HCT116 (cell line): ENCODE data around the gene IDUA. TPM values are rescaled to one million over a fixed set of nuclear protein-coding genes. Genes with fewer than 3 reads are reported as not detected.

Experiments
- ATAC-seq: fragments of 200-7000 bp; cut with Tn5 transposase; 2 replicates; pipeline ENCODE4 v1.9.1; 2020; ENCODE audit warnings: mild to moderate bottlenecking, moderate library complexity
- BruUV-seq: library from RNA; stranded (reverse); fragments of 400-500 nt; replicated peaks from 2 replicates; lab custom pipeline; 2021; lab: Mats Ljungman, UMichigan
- CTCF ChIA-PET: fragments of 300-600 bp; sonication (Branson Sonifier 250); formaldehyde crosslinking; loops from one replicate; lab custom pipeline; 2021; ENCODE audit warnings: antibody characterized with exemption; lab: Charles Lee
- POLR2A ChIA-PET: fragments of 300-600, 350-600 bp; sonication (Branson Sonifier 250); formaldehyde crosslinking; loops from one replicate; lab custom pipeline; 2021; ENCODE audit warnings: antibody characterized with exemption; lab: Charles Lee
- RAD21 ChIA-PET, 2 experiments: fragments of 300-600 bp; sonication (Branson Sonifier 250); formaldehyde crosslinking; loops; one replicate each; lab custom pipeline; 2023; ENCODE audit warnings: low total read pairs in 2 of 2; ENCODE audit not compliant: uncharacterized antibody in 2 of 2, unreplicated experiment in 2 of 2, low non-redundant PET in 1 of 2; lab: Charles Lee
- DNase-seq: peaks from one replicate; pipeline ENCODE4 v3.0.0-alpha.2; 2010; ENCODE audit warnings: low read depth, low spot score
- H2AFZ ChIP-seq: fragments of 200-600 bp; shearing (Covaris generic), sonication (generic); 2 replicates; pipeline ENCODE4 v1.6.1; 2017; ENCODE audit warnings: low read depth, mixed run types, mixed read lengths, antibody characterized with exemption, low read length; ENCODE audit not compliant: poor library complexity, severe bottlenecking
- H3K27ac ChIP-seq: 2 replicates; pipeline ENCODE4 v1.5.1; 2012; ENCODE audit warnings: low read depth, low read length
- H3K27me3 ChIP-seq: fragments of 200-600 bp; sonication (generic); 2 replicates; pipeline ENCODE4 v1.6.1; 2016; ENCODE audit warnings: mixed run types, low read length, mixed read lengths; ENCODE audit not compliant: insufficient read depth
- H3K36me3 ChIP-seq, 2 experiments: fragments of 200-500 bp in 1 of 2; fragments of 200-600 bp in 1 of 2; sonication (Bioruptor generic) in 1 of 2; sonication (generic) in 1 of 2; 2 replicates each; pipeline versions ENCODE4 v1.5.1 to v1.6.1; 2014 to 2016; ENCODE audit warnings: low read length in 2 of 2, inconsistent platforms in 1 of 2, mixed read lengths in 1 of 2, mixed run types in 1 of 2; ENCODE audit not compliant: insufficient read depth in 2 of 2, control insufficient read depth in 1 of 2
- H3K4me1 ChIP-seq, 2 experiments: fragments of 200-600 bp in 1 of 2; sonication (generic) in 1 of 2; 2 replicates each; pipeline versions ENCODE4 v1.5.1 to v1.6.1; 2012 to 2017; ENCODE audit warnings: low read length in 2 of 2, inconsistent platforms in 1 of 2, mild to moderate bottlenecking in 1 of 2, mixed read lengths in 1 of 2, mixed run types in 1 of 2, moderate library complexity in 1 of 2; ENCODE audit not compliant: insufficient read depth in 2 of 2, control insufficient read depth in 1 of 2
- H3K4me2 ChIP-seq: fragments of 200-600 bp; sonication (generic); 2 replicates; pipeline ENCODE4 v1.6.1; 2017; ENCODE audit warnings: mixed run types, low read length, mixed read lengths
- H3K4me3 ChIP-seq, 2 experiments: fragments of 200-600 bp in 1 of 2; sonication (generic) in 1 of 2; replicated peaks in 1 of 2; 2 replicates each; pipeline ENCODE4 v1.5.1; 2011 to 2016; ENCODE audit warnings: low read length in 2 of 2, control low read depth in 1 of 2, low read depth in 1 of 2, mild to moderate bottlenecking in 1 of 2, mixed read lengths in 1 of 2, mixed run types in 1 of 2
- H3K79me2 ChIP-seq: fragments of 200-600 bp; sonication (generic); 2 replicates; pipeline ENCODE4 v1.6.1; 2017; ENCODE audit warnings: mild to moderate bottlenecking, mixed run types, low read length, moderate library complexity, mixed read lengths; ENCODE audit not compliant: insufficient read depth
- H3K9ac ChIP-seq: fragments of 200-600 bp; sonication (generic); 2 replicates; pipeline ENCODE4 v1.6.1; 2016; ENCODE audit warnings: low read length, mixed read lengths
- H3K9me2 ChIP-seq: fragments of 200-600 bp; sonication (generic), shearing (Covaris generic); 2 replicates; pipeline ENCODE4 v1.6.1; 2017; ENCODE audit warnings: mixed run types, mild to moderate bottlenecking, moderate library complexity; ENCODE audit not compliant: insufficient read depth
- H3K9me3 ChIP-seq, 2 experiments: fragments of 200-500 bp in 1 of 2; fragments of 200-600 bp in 1 of 2; sonication (Bioruptor generic) in 1 of 2; sonication (generic) in 1 of 2; 2 replicates each; pipeline ENCODE4 v1.6.1; 2014 to 2017; ENCODE audit warnings: low read length in 2 of 2, mixed read lengths in 2 of 2, inconsistent platforms in 1 of 2, low read depth in 1 of 2, mild to moderate bottlenecking in 1 of 2, mixed run types in 1 of 2, moderate library complexity in 1 of 2; ENCODE audit not compliant: control insufficient read depth in 1 of 2, insufficient read depth in 1 of 2
- H4K20me1 ChIP-seq: fragments of 200-600 bp; sonication (generic), shearing (Covaris generic); 2 replicates; pipeline ENCODE4 v1.6.1; 2017; ENCODE audit warnings: mixed run types, mild to moderate bottlenecking, moderate library complexity; ENCODE audit not compliant: insufficient read depth
- CBX3 ChIP-seq: IDR thresholded peaks from 2 replicates; pipeline ENCODE4 v1.6.1; 2012; ENCODE audit warnings: low read depth
- CEBPB ChIP-seq: IDR thresholded peaks from 2 replicates; pipeline ENCODE4 v1.6.1; 2012; ENCODE audit warnings: low read depth
- EGR1 ChIP-seq: IDR thresholded peaks from 2 replicates; pipeline ENCODE4 v1.6.1; 2012; ENCODE audit warnings: low read depth
- ELF1 ChIP-seq: IDR thresholded peaks from 2 replicates; pipeline ENCODE4 v1.6.1; 2012; ENCODE audit warnings: low read depth, borderline replicate concordance
- EZH2 ChIP-seq: fragments of 200-600 bp; sonication (generic); IDR thresholded peaks from 2 replicates; pipeline ENCODE4 v1.6.1; 2017; ENCODE audit warnings: antibody characterized with exemption, mixed run types
- EZH2phosphoT487 ChIP-seq: fragments of 200-600 bp; IDR thresholded peaks from 2 replicates; pipeline ENCODE4 v1.6.1; 2018; ENCODE audit warnings: antibody characterized with exemption, borderline replicate concordance
- FOSL1 ChIP-seq: IDR thresholded peaks from 2 replicates; pipeline ENCODE4 v1.6.1; 2012; ENCODE audit warnings: low read depth
- JUND ChIP-seq: IDR thresholded peaks from 2 replicates; pipeline ENCODE4 v1.6.1; 2012
- POLR2A ChIP-seq: IDR thresholded peaks from 2 replicates; pipeline ENCODE4 v1.7.0; 2011; ENCODE audit warnings: borderline replicate concordance; ENCODE audit not compliant: insufficient read depth, insufficient read length; ENCODE audit errors: extremely low read depth
- POLR2AphosphoS5 ChIP-seq: IDR thresholded peaks from 2 replicates; pipeline ENCODE4 v1.6.1; 2011; ENCODE audit warnings: mild to moderate bottlenecking, low read depth, low read length, moderate library complexity
- SIN3A ChIP-seq: IDR thresholded peaks from 2 replicates; pipeline ENCODE4 v1.6.1; 2012; ENCODE audit warnings: low read depth
- SP1 ChIP-seq: IDR thresholded peaks from 2 replicates; pipeline ENCODE4 v1.6.1; 2012; ENCODE audit warnings: low read depth
- SRF ChIP-seq: IDR thresholded peaks from 2 replicates; pipeline ENCODE4 v1.6.1; 2012; ENCODE audit warnings: low read depth
- TCF7L2 ChIP-seq: IDR thresholded peaks from 2 replicates; pipeline ENCODE4 v1.7.0; 2011; ENCODE audit warnings: borderline replicate concordance, inconsistent platforms; ENCODE audit not compliant: insufficient read depth, insufficient read length; ENCODE audit errors: extremely low read depth
- YY1 ChIP-seq: IDR thresholded peaks from 2 replicates; pipeline ENCODE4 v1.6.1; 2011; ENCODE audit warnings: low read length, low read depth, moderate library complexity, mild to moderate bottlenecking; ENCODE audit not compliant: insufficient replicate concordance; ENCODE audit errors: extremely low read depth
- ZFX ChIP-seq: fragments of 450-650 bp; IDR thresholded peaks from 2 replicates; pipeline ENCODE4 v1.6.1; 2017
- intact Hi-C: fragments of 100-400 bp; cut with micrococcal nuclease; formaldehyde crosslinking; loops from 2 replicates; pipeline ENCODE4 v1.10.0; 2022
- total RNA-seq: library from RNA; stranded (reverse); gene quantifications from one replicate; pipeline ENCODE4 v1.2.1, GENCODE V29; 2021; ENCODE audit not compliant: unreplicated experiment
- TF ChIP-seq, protein P1 (sequence below): IDR thresholded peaks from 2 replicates; pipeline ENCODE4 v1.6.1; 2012; ENCODE audit warnings: low read depth
- TF ChIP-seq, protein P2 (sequence below): IDR thresholded peaks from 2 replicates; pipeline ENCODE4 v1.6.1; 2011; ENCODE audit warnings: mild to moderate bottlenecking, low read length, moderate library complexity; ENCODE audit not compliant: insufficient replicate concordance; ENCODE audit errors: extremely low read depth
- TF ChIP-seq, protein P3 (sequence below), 3 experiments: fragments of 200-600 bp in 1 of 3; sonication (generic) in 1 of 3; IDR thresholded peaks in 2 of 3; conservative IDR thresholded peaks in 1 of 3; 2 replicates each; pipeline ENCODE4 v1.5.1; 2012 to 2017; ENCODE audit warnings: low read depth in 2 of 3, low read length in 2 of 3, antibody characterized with exemption in 1 of 3, borderline replicate concordance in 1 of 3, control low read depth in 1 of 3, mild to moderate bottlenecking in 1 of 3, mixed read lengths in 1 of 3, mixed run types in 1 of 3, moderate library complexity in 1 of 3; ENCODE audit not compliant: insufficient read depth in 1 of 3
- TF ChIP-seq, protein P4 (sequence below): IDR thresholded peaks from 2 replicates; pipeline ENCODE4 v1.6.1; 2012

The IDUA gene
- total RNA-seq, 1 experiment from 2014 or later = 28.2 TPM

DNA sequence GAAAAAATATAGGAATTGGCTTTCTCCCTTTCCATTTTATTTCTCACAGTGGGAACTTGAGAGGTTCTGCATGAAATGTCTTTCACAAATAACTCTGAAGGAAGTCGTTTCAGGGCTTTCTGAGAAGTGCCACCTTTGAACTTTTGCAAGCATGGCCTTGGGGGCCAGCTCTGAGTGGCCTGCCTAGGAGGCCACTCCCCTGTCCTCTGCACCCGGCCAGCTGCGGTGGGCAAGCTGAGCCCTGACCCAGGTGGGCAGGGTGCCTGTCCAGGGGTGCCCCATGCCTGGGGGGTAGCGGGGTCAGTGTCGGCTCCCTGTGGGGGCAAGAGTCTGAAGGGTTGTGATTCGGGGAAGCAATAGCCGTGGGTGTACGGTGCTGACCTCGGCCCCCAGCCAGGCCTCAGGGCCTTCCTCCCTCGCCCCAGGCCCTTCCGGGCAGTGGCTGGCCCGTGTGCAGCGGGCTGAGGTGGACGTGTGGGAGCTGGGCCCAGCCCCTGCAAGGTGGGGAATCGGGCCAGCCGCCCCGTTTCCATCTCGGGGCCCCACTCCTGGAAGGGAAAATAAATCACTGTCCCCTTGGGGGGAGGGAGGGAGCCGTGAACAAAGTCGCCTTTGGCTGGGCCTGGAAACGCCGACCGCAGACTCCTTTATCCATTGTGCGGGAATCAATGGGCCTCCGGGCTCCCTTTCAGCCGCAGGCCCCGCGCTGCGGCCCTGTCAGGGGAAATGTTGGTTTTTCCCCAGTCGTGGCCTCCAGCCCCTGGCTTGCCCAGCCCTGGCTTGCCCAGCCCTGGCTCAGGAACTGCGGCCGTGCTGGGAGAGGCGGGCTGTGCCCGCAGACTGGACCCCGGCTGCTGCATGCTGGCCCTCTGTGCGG, 27.7 kb downstream of the IDUA start:
- ATAC-seq (no peak), DNase-seq (no peak)
- Histone ChIP-seq H3K36me3 (peaks cover 3 to 4% of the 10 kb centered on the region in 2 experiments; a peak in 2 of 4 replicates), H3K4me1 (peaks cover 16 to 24% of the 10 kb centered on the region in 2 experiments), H4K20me1 (no peaks in the 10 kb centered on the region), H3K79me2 (peaks cover 12% of the 10 kb centered on the region; the same call in 1 of the 2 replicates), H3K4me2 (no peak overlapping the region), H2AFZ (no peak overlapping the region), H3K9me2 (no peaks in the 10 kb centered on the region), H3K9me3 (no peaks in the 10 kb centered on the region), H3K4me3 (no peak overlapping the region), H3K9ac (no peak overlapping the region), H3K27ac (no peak overlapping the region), H3K27me3 (no peaks in the 10 kb centered on the region)
- ChIA-PET RAD21 (no interaction called here), POLR2A (no interaction called here), CTCF (no interaction called here)
- TF ChIP-seq ELF1 (no peak), SP1 (no peak), POLR2A (no peak), EZH2 (no peak), SRF (no peak), EGR1 (no peak), ZFX (no peak), EZH2phosphoT487 (no peak), SIN3A (no peak), FOSL1 (no peak), JUND (no peak), POLR2AphosphoS5 (no peak), CBX3 (no peak), CEBPB (no peak), YY1 (no peak), TCF7L2 (no peak)
- TF ChIP-seq, protein P1, sequence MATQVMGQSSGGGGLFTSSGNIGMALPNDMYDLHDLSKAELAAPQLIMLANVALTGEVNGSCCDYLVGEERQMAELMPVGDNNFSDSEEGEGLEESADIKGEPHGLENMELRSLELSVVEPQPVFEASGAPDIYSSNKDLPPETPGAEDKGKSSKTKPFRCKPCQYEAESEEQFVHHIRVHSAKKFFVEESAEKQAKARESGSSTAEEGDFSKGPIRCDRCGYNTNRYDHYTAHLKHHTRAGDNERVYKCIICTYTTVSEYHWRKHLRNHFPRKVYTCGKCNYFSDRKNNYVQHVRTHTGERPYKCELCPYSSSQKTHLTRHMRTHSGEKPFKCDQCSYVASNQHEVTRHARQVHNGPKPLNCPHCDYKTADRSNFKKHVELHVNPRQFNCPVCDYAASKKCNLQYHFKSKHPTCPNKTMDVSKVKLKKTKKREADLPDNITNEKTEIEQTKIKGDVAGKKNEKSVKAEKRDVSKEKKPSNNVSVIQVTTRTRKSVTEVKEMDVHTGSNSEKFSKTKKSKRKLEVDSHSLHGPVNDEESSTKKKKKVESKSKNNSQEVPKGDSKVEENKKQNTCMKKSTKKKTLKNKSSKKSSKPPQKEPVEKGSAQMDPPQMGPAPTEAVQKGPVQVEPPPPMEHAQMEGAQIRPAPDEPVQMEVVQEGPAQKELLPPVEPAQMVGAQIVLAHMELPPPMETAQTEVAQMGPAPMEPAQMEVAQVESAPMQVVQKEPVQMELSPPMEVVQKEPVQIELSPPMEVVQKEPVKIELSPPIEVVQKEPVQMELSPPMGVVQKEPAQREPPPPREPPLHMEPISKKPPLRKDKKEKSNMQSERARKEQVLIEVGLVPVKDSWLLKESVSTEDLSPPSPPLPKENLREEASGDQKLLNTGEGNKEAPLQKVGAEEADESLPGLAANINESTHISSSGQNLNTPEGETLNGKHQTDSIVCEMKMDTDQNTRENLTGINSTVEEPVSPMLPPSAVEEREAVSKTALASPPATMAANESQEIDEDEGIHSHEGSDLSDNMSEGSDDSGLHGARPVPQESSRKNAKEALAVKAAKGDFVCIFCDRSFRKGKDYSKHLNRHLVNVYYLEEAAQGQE = no peak
- TF ChIP-seq, protein P2, sequence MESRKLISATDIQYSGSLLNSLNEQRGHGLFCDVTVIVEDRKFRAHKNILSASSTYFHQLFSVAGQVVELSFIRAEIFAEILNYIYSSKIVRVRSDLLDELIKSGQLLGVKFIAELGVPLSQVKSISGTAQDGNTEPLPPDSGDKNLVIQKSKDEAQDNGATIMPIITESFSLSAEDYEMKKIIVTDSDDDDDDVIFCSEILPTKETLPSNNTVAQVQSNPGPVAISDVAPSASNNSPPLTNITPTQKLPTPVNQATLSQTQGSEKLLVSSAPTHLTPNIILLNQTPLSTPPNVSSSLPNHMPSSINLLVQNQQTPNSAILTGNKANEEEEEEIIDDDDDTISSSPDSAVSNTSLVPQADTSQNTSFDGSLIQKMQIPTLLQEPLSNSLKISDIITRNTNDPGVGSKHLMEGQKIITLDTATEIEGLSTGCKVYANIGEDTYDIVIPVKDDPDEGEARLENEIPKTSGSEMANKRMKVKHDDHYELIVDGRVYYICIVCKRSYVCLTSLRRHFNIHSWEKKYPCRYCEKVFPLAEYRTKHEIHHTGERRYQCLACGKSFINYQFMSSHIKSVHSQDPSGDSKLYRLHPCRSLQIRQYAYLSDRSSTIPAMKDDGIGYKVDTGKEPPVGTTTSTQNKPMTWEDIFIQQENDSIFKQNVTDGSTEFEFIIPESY = no peak
- TF ChIP-seq, protein P3, sequence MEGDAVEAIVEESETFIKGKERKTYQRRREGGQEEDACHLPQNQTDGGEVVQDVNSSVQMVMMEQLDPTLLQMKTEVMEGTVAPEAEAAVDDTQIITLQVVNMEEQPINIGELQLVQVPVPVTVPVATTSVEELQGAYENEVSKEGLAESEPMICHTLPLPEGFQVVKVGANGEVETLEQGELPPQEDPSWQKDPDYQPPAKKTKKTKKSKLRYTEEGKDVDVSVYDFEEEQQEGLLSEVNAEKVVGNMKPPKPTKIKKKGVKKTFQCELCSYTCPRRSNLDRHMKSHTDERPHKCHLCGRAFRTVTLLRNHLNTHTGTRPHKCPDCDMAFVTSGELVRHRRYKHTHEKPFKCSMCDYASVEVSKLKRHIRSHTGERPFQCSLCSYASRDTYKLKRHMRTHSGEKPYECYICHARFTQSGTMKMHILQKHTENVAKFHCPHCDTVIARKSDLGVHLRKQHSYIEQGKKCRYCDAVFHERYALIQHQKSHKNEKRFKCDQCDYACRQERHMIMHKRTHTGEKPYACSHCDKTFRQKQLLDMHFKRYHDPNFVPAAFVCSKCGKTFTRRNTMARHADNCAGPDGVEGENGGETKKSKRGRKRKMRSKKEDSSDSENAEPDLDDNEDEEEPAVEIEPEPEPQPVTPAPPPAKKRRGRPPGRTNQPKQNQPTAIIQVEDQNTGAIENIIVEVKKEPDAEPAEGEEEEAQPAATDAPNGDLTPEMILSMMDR (IDR thresholded peaks at IDR 0.05 in 2 of 3, conservative IDR thresholded peaks at IDR 0.05 in 1 of 3; ENCODE audit: borderline replicate concordance in 1 of 3, insufficient read depth in 1 of 3, low read depth in 2 of 3, low read length in 2 of 3) = no peak
- TF ChIP-seq, protein P4, sequence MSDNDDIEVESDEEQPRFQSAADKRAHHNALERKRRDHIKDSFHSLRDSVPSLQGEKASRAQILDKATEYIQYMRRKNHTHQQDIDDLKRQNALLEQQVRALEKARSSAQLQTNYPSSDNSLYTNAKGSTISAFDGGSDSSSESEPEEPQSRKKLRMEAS = no peak
- intact Hi-C loops = loop anchor here (5.0 kb wide), 1 partner anchor 273 kb away; the partner anchor contains the start of gene MAEA
- BruUV-seq = TSS peak; percentile 71
